Measurements from ENCODE around the gene RNF148. TPM values are rescaled to one million over a fixed set of nuclear protein-coding genes. Genes with fewer than 3 reads are reported as not detected.

The RNF148 gene
- total and polyA plus RNA-seq, 9 of the 15 experiments (the other 6 are each of a cell fraction or from before 2014, with no cell fraction given), result not detected

DNA sequence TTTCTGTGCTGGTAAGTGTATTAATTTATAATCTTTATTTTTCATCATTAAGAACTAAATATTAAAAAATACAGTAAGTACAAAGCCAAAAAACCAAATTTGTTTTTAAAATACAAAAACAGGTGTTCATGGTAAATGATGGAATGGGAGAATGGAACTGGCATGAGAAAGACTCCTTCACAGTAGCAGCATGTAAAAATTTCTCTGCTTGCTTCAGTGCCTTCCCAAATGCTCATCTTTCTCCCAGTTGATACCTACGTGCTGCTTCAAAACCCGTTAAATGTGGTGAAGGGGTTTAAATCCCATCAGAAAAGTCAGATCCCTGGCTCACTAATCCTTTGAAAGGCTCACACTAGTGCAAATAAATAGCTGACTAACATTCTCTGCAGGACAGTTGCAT lies 8.0 kb downstream of the RNF148 start (continued):
- no peak for TF ChIP-seq REST (IDR thresholded peaks at IDR 0.05; ENCODE audit: borderline replicate concordance)
- no peak for TF ChIP-seq REST (CRISPR knock-in tag; IDR thresholded peaks at IDR 0.05; ENCODE audit: low read depth)
- TF ChIP-seq SMARCE1 (IDR thresholded peaks at IDR 0.05), result no peak
